ENCODE results near the gene OTOG.
A peak's percentile ranks its signal among the peaks of the same experiment; 100 is the strongest.

Gene OTOG

DNA sequence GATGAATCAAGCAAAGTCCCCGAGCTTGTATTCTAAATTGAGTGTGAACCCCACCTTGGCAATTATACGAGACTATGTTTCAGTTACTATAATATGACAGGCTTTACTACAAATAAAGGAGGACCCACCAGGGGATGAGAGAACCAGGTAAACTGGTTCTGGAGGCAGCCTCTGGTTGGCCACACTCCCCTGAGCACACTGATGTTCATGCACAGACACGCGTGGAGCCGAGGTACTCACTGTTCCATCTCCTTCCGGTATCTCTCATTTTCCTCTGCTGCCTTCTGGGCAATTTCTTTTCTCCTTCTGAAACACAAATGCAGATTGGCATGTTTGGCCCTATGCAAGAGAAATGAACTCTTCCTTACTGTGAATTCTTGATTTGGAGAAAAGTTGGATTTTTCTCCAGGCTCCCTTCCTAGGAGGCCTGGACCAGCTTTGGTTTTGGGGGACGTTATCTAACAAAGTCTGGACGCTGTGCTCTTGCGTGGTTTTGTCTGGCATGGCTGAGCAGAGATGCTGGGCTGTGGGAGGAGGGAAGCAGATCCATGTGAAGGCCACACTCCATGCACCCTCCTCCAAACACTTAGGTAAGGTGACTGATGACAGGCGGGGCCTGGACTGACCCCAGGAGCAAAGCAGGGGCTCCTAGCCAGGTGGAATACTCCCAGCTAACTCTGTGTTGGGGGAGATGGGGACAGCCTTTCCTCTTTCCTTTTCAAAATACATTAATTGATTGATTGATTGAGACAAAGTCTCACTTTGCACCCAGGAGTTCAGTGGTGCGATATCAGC is 25.8 kb upstream of the OTOG start:
- DNase-seq, result no peak

DNA sequence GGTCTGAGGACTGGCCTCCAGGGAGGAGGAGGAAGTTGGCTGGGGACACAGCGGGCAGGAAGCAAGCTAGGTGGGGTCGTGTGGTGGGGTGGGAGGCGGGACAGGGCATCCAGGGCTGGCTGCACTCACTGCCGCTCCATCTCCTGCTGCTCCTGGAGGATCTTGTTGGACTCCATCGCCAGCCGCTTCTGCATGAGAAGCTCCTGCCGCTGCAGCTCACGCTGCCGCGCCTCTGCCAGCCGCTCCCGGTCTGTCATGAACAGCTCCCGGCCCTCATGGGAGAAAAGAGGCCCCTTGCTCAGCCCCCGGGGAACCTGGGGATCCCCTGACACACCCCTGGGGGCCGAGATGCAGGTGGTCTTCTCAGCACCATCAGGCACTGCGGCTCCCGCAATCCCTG is 24.4 kb upstream of the OTOG start:
- no peak for DNase-seq

DNA sequence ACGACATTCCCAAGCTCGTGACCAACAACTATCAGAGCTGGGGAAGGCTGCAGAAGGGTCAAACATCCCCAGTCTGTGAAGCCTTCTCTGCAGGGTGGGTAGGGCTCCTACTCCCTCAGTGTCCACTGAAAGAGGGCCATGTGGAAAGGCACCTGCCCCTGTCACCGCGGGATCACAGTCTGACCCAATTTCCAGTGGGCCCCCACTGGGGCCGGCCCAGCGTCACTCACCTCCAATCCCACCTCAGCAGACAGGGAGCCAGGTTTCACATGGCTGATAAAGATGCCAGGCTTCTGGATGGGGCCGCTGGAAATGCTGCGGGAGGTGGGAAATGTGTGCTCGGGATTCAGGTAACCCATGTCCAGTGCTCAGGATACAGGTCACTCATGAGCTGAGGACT is 22.8 kb upstream of the OTOG start:
- no peak for DNase-seq

DNA sequence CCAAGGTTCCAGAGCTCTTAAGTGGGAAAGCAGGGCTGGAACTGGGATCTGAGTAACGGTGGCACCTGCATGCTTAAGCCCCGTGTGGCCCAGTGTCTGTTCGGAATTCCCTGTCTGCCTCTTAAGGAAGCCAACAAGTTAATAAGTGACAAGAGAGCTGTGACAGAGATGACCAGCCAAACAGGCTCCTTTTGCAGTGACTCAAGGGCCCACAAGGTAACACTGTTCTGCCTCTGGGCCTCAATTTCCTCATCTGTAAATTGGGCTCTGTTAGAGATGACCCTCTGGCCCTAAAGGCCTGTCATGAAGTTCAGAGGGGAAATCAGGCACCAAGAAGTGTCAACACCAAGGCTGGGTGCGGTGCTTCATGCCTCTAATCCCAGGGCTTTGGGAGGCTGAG is 21.5 kb upstream of the OTOG start:
- DNase-seq, result no peak

- no peak for DNase-seq
Observed at GRCh38 chr11:17526326-17526725, 20.7 kb upstream of the OTOG start.

DNA sequence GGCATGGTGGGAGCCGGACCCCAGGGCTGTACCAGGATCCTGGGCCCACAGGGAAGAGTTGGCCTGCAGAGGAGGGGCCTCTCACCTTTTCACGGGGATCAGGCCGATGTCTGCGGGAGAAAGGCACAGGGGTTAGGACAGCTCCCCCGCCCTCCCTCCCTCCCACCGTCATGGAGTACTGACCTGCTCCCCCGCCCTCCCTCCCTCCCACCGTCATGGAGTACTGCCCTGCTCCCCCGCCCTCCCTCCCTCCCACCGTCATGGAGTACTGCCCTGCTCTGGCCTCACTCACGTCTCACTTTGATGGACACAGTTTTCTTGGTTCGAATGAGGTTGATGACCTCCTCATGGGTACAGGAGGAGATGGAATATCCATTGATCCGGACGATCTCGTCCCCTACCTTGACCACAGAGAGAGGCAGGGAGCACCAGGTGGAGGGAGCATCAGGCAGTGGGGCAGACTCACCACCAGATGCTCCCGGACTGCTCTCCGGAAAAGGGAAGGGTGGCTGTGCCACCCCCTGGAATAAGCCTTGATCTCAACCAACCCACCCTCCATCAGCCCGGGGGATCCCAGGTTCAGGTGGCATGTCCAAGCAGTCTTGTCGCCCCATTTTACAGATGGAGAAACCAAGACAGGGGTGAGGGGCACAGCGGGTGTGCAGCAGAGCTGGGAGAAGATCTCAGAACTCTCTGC is 20.0 kb upstream of the OTOG start:
- DNase-seq, result no peak

- DNase-seq, result no peak
Observed at GRCh38 chr11:17527628-17527995, 19.4 kb upstream of the OTOG start.

DNA sequence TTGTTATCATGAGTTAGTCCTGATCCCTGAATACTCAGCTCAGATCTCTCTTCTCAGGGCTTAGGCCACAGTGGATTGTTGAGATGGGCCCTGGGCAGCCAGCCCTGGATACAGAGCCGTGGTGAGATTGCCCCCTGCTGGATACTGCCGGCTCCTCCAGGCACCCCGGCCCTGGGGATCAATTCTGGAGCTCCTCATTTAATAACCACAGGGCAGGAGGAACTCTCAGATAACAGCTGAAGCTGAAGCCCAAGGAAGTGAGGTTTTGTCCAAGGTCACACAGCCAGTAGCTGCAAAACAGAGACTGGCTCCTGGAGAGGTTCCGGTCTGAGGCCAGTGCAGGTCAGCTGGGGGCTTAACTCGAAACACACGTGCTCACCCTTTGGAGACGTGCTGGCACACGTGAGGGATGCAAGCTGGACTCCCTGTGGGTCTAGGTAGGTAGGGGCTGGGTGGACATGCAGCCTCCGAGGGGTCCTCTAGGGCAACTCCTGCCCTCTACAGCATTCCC is 18.8 kb upstream of the OTOG start:
- peak; percentile 66 to 68 for DNase-seq

DNA sequence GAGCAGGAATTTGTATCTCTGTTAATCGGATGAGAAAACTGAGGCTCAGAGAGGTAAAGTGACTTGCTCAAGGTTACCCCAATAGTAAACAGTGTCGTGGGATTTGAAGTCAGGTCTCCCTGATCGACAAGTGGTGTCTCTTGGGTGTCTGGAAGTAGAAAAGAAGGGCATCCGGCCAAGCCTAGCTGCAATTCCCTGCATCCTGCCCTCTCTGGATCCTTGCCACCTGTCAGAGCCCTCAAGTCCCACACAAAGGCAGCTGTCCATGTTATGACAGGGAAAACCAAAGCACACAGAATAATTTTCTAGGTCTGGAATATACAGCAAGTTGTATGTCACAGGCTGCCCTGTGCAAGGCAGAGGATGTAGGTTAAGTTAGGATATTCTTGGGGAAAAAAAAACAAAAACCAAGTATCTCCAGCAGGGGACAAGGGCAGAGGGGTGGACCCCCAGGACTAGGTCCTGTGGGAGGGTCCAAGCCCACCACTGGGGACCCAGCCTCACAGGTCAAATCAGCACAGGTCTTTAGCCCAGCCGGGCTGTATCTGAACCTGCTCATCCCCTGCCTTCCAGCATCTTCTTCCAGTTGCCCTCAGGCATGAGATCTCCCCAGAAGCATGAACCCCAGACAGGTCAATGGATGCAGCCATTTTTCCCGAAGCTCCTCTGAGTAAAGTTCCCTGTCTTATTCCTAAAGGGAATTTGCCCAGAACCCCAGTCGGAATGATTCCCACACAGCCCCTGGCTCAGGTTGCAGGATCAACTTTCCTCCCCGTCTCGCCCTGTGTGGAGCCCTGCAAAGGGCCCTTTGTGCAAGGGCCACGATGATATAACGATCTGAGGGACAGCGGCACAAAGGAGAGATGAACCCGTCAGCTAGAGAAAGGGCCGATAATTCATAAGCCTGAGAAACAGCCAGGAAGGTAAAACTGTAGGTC is 17.9 kb upstream of the OTOG start:
- DNase-seq, result no peak

GRCh38 chr11:17529844-17530185 is 17.2 kb upstream of the OTOG start:
- no peak for DNase-seq

GRCh38 chr11:17531071-17531600 is 15.9 kb upstream of the OTOG start:
- DNase-seq, result no peak

DNA sequence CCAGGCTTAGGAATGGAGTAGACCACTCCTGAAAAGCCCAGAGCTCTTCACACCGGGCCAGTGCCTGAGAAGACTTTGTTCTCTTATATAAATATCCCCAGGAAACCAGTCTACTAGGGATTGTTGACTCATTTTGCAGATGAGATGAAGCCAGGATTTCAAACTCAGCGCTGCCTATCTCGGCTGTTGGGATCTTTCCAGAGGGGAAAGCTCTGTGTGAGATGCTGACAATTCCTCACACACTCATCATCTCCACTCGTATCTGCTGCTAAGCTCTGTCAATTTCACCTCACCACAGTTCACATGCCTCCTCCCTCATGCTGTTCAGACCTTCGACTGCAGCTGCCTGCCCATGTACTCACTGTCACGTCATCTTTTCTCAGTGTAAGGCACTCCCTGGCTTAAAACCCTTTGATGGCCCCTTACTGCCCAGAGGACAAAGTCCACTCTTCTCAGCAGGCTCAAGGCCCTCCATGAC is 15.4 kb upstream of the OTOG start:
- no peak for DNase-seq

GRCh38 chr11:17532784-17533183 is 14.3 kb upstream of the OTOG start:
- DNase-seq, result no peak

DNA sequence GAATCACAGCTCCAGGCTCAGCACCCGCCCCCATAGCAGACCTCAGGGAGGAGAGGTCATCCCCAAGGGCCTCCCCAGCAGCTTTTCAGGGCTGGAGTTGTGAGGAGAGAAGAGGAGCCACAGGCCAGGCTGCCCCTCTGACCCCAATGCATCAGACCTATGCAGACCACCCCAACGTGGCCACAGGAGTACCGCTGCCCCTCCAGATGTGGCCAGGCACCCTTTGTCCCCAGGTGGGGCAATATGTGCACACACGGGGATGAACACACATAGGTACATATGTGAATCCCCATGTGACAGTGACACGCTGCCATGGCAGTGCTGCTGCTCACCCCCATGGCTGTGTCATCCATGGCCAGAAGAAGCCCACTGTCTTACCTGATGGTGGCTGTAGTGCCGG is 13.7 kb upstream of the OTOG start:
- DNase-seq, result no peak

GRCh38 chr11:17533778-17534415 is 13.2 kb upstream of the OTOG start:
- DNase-seq, result no peak

DNA sequence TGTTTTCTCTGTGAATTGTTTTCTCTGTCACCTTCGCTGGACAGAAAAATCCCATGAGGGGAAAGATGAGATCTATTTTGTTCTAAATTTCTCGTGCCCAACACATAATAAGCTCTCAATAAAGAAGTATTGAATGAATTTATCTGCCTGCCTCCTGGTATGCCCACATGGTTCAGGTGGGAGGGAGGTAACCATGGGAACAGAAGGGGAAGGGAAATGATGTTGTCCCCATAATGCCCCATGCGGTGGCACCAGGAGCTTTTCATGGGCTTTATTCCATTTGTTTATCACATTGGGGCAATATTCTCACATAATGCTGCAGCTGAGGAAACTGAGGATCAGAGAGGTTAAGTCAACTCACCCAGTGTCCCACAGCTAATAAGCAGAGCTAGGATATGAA is 11.6 kb upstream of the OTOG start:
- no peak for DNase-seq

GRCh38 chr11:17537261-17537660 is 9.8 kb upstream of the OTOG start:
- no peak for DNase-seq

DNA sequence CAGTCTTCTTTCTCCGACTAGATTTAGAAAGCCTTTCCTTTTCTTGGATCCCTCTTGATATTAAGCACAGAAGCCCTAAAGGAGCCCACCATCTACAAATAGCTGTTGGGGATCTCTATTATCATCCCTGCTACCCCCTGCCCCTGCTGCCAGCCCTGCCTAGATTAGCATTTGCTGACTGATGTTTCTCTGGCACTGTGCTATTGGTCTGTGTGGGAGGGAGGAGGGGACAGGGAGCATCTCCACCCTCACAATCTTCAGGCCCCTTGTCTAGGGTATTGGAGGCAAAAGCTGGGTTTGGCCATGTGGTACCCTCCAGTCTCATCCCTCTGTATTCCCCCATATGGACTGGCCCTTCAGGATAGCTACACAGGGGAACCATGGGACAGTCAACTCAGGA is 9.0 kb upstream of the OTOG start:
- DNase-seq, result no peak

DNA sequence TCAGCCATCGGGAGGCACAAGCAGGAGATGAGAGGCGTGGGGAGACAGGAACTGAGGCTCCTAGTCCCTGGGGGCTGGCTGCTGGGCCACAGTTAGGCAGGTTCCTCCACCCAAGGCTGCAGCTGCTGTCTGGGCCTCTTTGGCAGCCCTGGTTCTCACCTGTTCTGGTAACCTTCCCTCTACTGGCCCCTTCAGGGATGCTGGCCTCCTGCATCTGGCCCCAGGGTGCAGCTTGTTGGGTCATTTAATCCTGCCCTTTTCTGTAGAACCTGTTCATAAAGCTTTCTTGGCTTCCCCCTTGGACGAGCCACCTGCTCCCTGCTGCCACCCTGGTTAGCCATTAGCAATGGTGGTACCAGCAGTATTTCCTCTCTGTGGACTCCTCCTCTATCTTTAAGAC is 8.3 kb upstream of the OTOG start:
- DNase-seq, result no peak

DNA sequence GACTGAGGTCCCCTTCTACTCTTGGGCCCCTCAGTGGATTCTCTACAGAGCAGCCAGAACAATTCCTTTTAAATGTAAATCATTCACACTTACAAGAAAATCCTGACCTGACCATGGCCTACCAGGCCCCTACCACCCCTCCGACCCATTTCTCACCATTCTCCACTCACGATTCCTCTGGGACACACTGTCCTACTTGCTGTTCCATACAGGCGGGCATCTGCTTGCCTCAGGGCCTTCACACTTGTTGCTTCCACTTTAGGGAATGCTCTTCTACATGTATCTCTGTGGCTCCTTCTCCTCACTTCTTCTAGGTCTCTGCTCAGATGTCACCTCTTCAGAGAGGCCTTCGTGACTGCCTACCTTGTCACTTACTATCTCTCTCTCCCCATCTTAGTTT is 6.3 kb upstream of the OTOG start:
- DNase-seq, result no peak

GRCh38 chr11:17541330-17541885 is 5.7 kb upstream of the OTOG start:
- DNase-seq, result no peak

GRCh38 chr11:17542249-17542648 is 4.8 kb upstream of the OTOG start:
- DNase-seq, result no peak
